SK-N-SH (cell line): ENCODE data around the gene CATSPERD. TPM values are rescaled to one million over a fixed set of nuclear protein-coding genes. Genes with fewer than 3 reads are reported as not detected.

ENCODE experiments used
- CTCF ChIA-PET: fragments of 300-600, 350-600 bp; formaldehyde crosslinking; extraction: SDS; loops from one replicate; lab custom pipeline; 2021; lab: Yijun Ruan, JAX
- POLR2A ChIA-PET: fragments of 350-600 bp; sonication (Branson Sonifier 250); formaldehyde crosslinking; extraction: SDS; loops from one replicate; lab custom pipeline; 2020; ENCODE audit warnings: antibody characterized with exemption, inconsistent platforms; lab: Yijun Ruan, JAX
- DNase-seq: peaks from one replicate; pipeline ENCODE4 v3.0.0; 2012
- H2AFZ ChIP-seq: fragments of 200-600 bp; sonication (generic); 2 replicates; pipeline ENCODE4 v1.8.1; 2016; ENCODE audit warnings: antibody characterized with exemption, mild to moderate bottlenecking, low read depth
- H3F3A ChIP-seq: fragments of 200-600 bp; sonication (generic); replicated peaks from 2 replicates; pipeline ENCODE3; 2016; ENCODE audit warnings: antibody characterized with exemption, mild to moderate bottlenecking; ENCODE audit not compliant: insufficient read depth
- H3K27ac ChIP-seq, 2 experiments: fragments of 200-500 bp in 1 of 2; fragments of 200-600 bp in 1 of 2; sonication (Bioruptor generic) in 1 of 2; sonication (generic), shearing (Covaris generic) in 1 of 2; 2 replicates each; pipeline versions ENCODE4 v1.5.1 to v1.6.1; 2014 to 2016; ENCODE audit warnings: low read depth in 2 of 2, inconsistent platforms in 1 of 2, low read length in 1 of 2, mild to moderate bottlenecking in 1 of 2, mixed read lengths in 1 of 2
- H3K27me3 ChIP-seq: fragments of 200-600 bp; sonication (generic), shearing (Covaris generic); 2 replicates; pipeline ENCODE4 v1.6.1; 2016; ENCODE audit warnings: mixed run types; ENCODE audit not compliant: insufficient read depth
- H3K36me3 ChIP-seq, 2 experiments: fragments of 200-500 bp in 1 of 2; fragments of 200-600 bp in 1 of 2; sonication (Bioruptor generic) in 1 of 2; sonication (generic) in 1 of 2; replicated peaks in 1 of 2; 2 replicates each; pipeline versions ENCODE3 to v1.5.1; 2014 to 2016; ENCODE audit warnings: low read length in 1 of 2, mild to moderate bottlenecking in 1 of 2; ENCODE audit not compliant: insufficient read depth in 2 of 2, control insufficient read depth in 1 of 2
- H3K4me1 ChIP-seq, 2 experiments: fragments of 200-500 bp in 1 of 2; fragments of 200-600 bp in 1 of 2; sonication (Bioruptor generic) in 1 of 2; sonication (generic), shearing (Covaris generic) in 1 of 2; 2 replicates each; pipeline versions ENCODE4 v1.5.1 to v1.6.1; 2014 to 2016; ENCODE audit warnings: low read depth in 1 of 2, low read length in 1 of 2, mixed run types in 1 of 2; ENCODE audit not compliant: insufficient read depth in 2 of 2, control insufficient read depth in 1 of 2
- H3K4me2 ChIP-seq: fragments of 200-600 bp; sonication (generic), shearing (Covaris generic); 2 replicates; pipeline ENCODE4 v1.6.1; 2017; ENCODE audit warnings: mixed run types
- H3K4me3 ChIP-seq, 2 experiments: fragments of 200-500 bp in 1 of 2; fragments of 200-600 bp in 1 of 2; sonication (Bioruptor generic) in 1 of 2; sonication (generic), shearing (Covaris generic) in 1 of 2; 2 replicates each; pipeline versions ENCODE4 v1.5.1 to v1.8.1; 2014 to 2016; ENCODE audit warnings: low read depth in 2 of 2, inconsistent platforms in 1 of 2, low read length in 1 of 2, mild to moderate bottlenecking in 1 of 2, mixed read lengths in 1 of 2, moderate library complexity in 1 of 2
- H3K79me2 ChIP-seq: fragments of 200-600 bp; sonication (generic); 2 replicates; pipeline ENCODE4 v1.8.1; 2017; ENCODE audit warnings: mild to moderate bottlenecking; ENCODE audit not compliant: insufficient read depth
- H3K9ac ChIP-seq: fragments of 200-600 bp; sonication (generic); 2 replicates; pipeline ENCODE4 v1.6.1; 2017; ENCODE audit warnings: mixed run types
- H3K9me2 ChIP-seq: fragments of 200-600 bp; sonication (generic); 2 replicates; pipeline ENCODE4 v1.6.1; 2017; ENCODE audit warnings: mixed run types
- H3K9me3 ChIP-seq: fragments of 200-600 bp; sonication (generic); 2 replicates; pipeline ENCODE4 v1.6.1; 2017; ENCODE audit warnings: mixed run types, mild to moderate bottlenecking, moderate library complexity
- H4K20me1 ChIP-seq: fragments of 200-600 bp; sonication (generic); 2 replicates; pipeline ENCODE4 v1.6.1; 2017; ENCODE audit warnings: mild to moderate bottlenecking, mixed run types; ENCODE audit not compliant: insufficient read depth
- CHD2 ChIP-seq: fragments of 150-350 bp; IDR thresholded peaks from 2 replicates; pipeline ENCODE4 v1.6.1; 2018; ENCODE audit warnings: low read length; ENCODE audit not compliant: partially characterized antibody
- EP300 ChIP-seq, 2 experiments: IDR thresholded peaks; 2 replicates each; pipeline versions ENCODE4 v1.4.0 to v1.6.1; 2012; ENCODE audit warnings: borderline replicate concordance in 1 of 2, low read depth in 1 of 2, low read length in 1 of 2
- FOXJ3 ChIP-seq: sonication (generic); formaldehyde crosslinking; IDR thresholded peaks from 2 replicates; pipeline ENCODE4 v1.5.1; 2020; ENCODE audit warnings: mild to moderate bottlenecking, missing genetic modification reagents
- GABPA ChIP-seq: IDR thresholded peaks from 2 replicates; pipeline ENCODE4 v1.4.0; 2012; ENCODE audit warnings: low read depth, mild to moderate bottlenecking
- GATA2 ChIP-seq: sonication (generic); formaldehyde crosslinking; IDR thresholded peaks from 2 replicates; pipeline ENCODE4 v1.5.0; 2020; ENCODE audit warnings: mild to moderate bottlenecking, missing genetic modification reagents
- JUND ChIP-seq: IDR thresholded peaks from 2 replicates; pipeline ENCODE4 v1.4.0; 2012
- MXI1 ChIP-seq: IDR thresholded peaks from 2 replicates; pipeline ENCODE4 v1.6.1; 2012; ENCODE audit warnings: mild to moderate bottlenecking, low read depth, low read length, improper control_type of control experiment
- NRF1 ChIP-seq: IDR thresholded peaks from 2 replicates; pipeline ENCODE4 v1.6.1; 2012; ENCODE audit warnings: low read depth, mild to moderate bottlenecking, low read length
- RAD21 ChIP-seq: IDR thresholded peaks from 2 replicates; pipeline ENCODE4 v1.6.1; 2012; ENCODE audit warnings: mild to moderate bottlenecking, low read length
- RCOR1 ChIP-seq: fragments of 150-350 bp; IDR thresholded peaks from 2 replicates; pipeline ENCODE4 v1.6.1; 2017; ENCODE audit warnings: antibody characterized with exemption, low read length
- RFX5 ChIP-seq: IDR thresholded peaks from 2 replicates; pipeline ENCODE4 v1.6.1; 2012; ENCODE audit warnings: mild to moderate bottlenecking, improper control_type of control experiment, low read length
- RXRA ChIP-seq: IDR thresholded peaks from 2 replicates; pipeline ENCODE4 v1.4.0; 2012; ENCODE audit warnings: low read depth, mild to moderate bottlenecking, borderline replicate concordance
- TAF1 ChIP-seq: IDR thresholded peaks from 2 replicates; pipeline ENCODE4 v1.6.1; 2012; ENCODE audit warnings: low read depth, mild to moderate bottlenecking, low read length, moderate library complexity, borderline replicate concordance
- TCF12 ChIP-seq: IDR thresholded peaks from 2 replicates; pipeline ENCODE4 v1.4.0; 2012
- YY1 ChIP-seq: IDR thresholded peaks from 2 replicates; pipeline ENCODE4 v1.4.0; 2012; ENCODE audit warnings: low read depth, mild to moderate bottlenecking
- WGBS: methylation state at CpG from one replicate; pipeline ENCODE4 v1.1.6; 2017; ENCODE audit warnings: low lambda C conversion rate; 5-methylcytosine and 5-hydroxymethylcytosine counted together
- polyA plus RNA-seq, 3 experiments: library from polyadenylated mRNA; depleted of rRNA; stranded (reverse); fragments of >200 nt; gene quantifications; 2 replicates each; pipeline ENCODE4 v1.2.3, GENCODE V29; 2012
- TF ChIP-seq, protein P1 (sequence below): IDR thresholded peaks from 2 replicates; pipeline ENCODE4 v1.6.1; 2012; ENCODE audit warnings: mild to moderate bottlenecking, low read depth, low read length, moderate library complexity
- TF ChIP-seq, protein P2 (sequence below): IDR thresholded peaks from 2 replicates; pipeline ENCODE4 v1.4.0; 2012; ENCODE audit warnings: low read depth
- TF ChIP-seq, protein P3 (sequence below): IDR thresholded peaks from 2 replicates; pipeline ENCODE4; 2012
- TF ChIP-seq, protein P4 (sequence below): fragments of 150-350 bp; IDR thresholded peaks from 2 replicates; pipeline ENCODE4 v1.6.1; 2017; ENCODE audit warnings: antibody characterized with exemption, low read length, low read depth, borderline replicate concordance

CATSPERD gene
- polyA plus RNA-seq, 1 of the 3 experiments (the other 2 are of a cell fraction) = not detected

DNA sequence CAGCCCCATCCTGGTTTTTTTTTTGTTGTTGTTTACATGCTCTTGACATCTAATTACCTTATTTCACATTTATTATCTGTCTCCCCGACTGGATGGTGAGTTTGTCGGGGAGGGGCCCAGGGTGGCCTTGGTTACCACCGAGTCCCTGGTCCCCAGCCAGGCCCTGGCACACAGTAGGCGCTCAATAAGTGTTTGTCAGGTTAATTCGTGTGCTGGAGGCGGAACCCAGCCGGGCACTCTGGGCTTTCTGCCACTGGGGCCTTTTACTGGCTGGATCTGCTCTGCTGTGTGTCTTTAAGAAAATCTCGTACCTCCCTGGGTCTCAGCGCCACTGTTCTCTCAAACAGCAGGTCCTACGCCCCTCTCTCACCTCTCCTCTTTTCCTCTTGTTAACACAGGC is 89.0 kb downstream of the CATSPERD start:
- Histone ChIP-seq H3K27me3 (peaks cover 3% of the 10 kb centered on the region; the same call in 1 of the 2 replicates), H3K79me2 (no peaks in the 10 kb centered on the region), H3K9me3 (no peaks in the 10 kb centered on the region), H3K4me1 (peaks cover 0 to 4% of the 10 kb centered on the region in 2 experiments; a peak in 1 of 4 replicates), H3K27ac (no peak overlapping the region), H3K9ac (no peak overlapping the region), H3F3A (no peaks in the 10 kb centered on the region), H2AFZ (no peak overlapping the region), H3K4me3 (no peak overlapping the region), H3K36me3 (no peaks in the 10 kb centered on the region), H4K20me1 (no peaks in the 10 kb centered on the region), H3K4me2 (no peak overlapping the region), H3K9me2 (no peaks in the 10 kb centered on the region)
- no peak for DNase-seq
- POLR2A ChIA-PET = interaction anchor here (2.5 kb wide), 1 partner anchor 19 kb away, joined by 7 read pairs; no protein-coding TSS in a partner anchor
- no peak for TF ChIP-seq MXI1
- TF ChIP-seq CHD2 = no peak
- no peak for TF ChIP-seq YY1
- TF ChIP-seq, protein P1, sequence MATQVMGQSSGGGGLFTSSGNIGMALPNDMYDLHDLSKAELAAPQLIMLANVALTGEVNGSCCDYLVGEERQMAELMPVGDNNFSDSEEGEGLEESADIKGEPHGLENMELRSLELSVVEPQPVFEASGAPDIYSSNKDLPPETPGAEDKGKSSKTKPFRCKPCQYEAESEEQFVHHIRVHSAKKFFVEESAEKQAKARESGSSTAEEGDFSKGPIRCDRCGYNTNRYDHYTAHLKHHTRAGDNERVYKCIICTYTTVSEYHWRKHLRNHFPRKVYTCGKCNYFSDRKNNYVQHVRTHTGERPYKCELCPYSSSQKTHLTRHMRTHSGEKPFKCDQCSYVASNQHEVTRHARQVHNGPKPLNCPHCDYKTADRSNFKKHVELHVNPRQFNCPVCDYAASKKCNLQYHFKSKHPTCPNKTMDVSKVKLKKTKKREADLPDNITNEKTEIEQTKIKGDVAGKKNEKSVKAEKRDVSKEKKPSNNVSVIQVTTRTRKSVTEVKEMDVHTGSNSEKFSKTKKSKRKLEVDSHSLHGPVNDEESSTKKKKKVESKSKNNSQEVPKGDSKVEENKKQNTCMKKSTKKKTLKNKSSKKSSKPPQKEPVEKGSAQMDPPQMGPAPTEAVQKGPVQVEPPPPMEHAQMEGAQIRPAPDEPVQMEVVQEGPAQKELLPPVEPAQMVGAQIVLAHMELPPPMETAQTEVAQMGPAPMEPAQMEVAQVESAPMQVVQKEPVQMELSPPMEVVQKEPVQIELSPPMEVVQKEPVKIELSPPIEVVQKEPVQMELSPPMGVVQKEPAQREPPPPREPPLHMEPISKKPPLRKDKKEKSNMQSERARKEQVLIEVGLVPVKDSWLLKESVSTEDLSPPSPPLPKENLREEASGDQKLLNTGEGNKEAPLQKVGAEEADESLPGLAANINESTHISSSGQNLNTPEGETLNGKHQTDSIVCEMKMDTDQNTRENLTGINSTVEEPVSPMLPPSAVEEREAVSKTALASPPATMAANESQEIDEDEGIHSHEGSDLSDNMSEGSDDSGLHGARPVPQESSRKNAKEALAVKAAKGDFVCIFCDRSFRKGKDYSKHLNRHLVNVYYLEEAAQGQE = no peak
- no peak for TF ChIP-seq TCF12
- TF ChIP-seq, protein P2, sequence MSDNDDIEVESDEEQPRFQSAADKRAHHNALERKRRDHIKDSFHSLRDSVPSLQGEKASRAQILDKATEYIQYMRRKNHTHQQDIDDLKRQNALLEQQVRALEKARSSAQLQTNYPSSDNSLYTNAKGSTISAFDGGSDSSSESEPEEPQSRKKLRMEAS = no peak
- TF ChIP-seq, protein P3, sequence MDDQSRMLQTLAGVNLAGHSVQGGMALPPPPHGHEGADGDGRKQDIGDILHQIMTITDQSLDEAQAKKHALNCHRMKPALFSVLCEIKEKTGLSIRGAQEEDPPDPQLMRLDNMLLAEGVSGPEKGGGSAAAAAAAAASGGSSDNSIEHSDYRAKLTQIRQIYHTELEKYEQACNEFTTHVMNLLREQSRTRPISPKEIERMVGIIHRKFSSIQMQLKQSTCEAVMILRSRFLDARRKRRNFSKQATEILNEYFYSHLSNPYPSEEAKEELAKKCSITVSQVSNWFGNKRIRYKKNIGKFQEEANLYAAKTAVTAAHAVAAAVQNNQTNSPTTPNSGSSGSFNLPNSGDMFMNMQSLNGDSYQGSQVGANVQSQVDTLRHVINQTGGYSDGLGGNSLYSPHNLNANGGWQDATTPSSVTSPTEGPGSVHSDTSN = no peak
- TF ChIP-seq GABPA = no peak
- TF ChIP-seq EP300 (IDR thresholded peaks at IDR 0.05; ENCODE audit: borderline replicate concordance in 1 of 2, low read depth in 1 of 2, low read length in 1 of 2) = no peak
- no peak for TF ChIP-seq GATA2 (CRISPR knock-in tag)
- TF ChIP-seq RAD21 = no peak
- TF ChIP-seq TAF1 = no peak
- TF ChIP-seq, protein P4, sequence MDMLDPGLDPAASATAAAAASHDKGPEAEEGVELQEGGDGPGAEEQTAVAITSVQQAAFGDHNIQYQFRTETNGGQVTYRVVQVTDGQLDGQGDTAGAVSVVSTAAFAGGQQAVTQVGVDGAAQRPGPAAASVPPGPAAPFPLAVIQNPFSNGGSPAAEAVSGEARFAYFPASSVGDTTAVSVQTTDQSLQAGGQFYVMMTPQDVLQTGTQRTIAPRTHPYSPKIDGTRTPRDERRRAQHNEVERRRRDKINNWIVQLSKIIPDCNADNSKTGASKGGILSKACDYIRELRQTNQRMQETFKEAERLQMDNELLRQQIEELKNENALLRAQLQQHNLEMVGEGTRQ = no peak
- TF ChIP-seq RFX5 = no peak
- no peak for TF ChIP-seq JUND
- no peak for TF ChIP-seq RXRA
- no peak for TF ChIP-seq NRF1
- TF ChIP-seq RCOR1 = no peak
- no peak for TF ChIP-seq FOXJ3 (CRISPR knock-in tag)
- CTCF ChIA-PET = interaction anchor here (1.5 to 2.1 kb wide), 4 partner anchors 12 to 213 kb away, joined by 4 to 8 read pairs (median 6); no protein-coding TSS in a partner anchor
- WGBS = 70% methylated on average over 8 of the region's 10 CpGs
